ENCODE results near the gene TMEM217. TPM values are rescaled to one million over a fixed set of nuclear protein-coding genes. Genes with fewer than 3 reads are reported as not detected.
"Not testable (repeated sequence)": the region's sequence is repeated elsewhere in the genome, so short reads cannot be mapped to it uniquely, and the experiment has no call there.

Gene TMEM217
- total RNA-seq, 1 experiment from 2014 or later = 0.74 TPM

GRCh38 chr6:37207903-37208456 lies 50.0 kb downstream of the TMEM217 start:
- Histone ChIP-seq H3K36me3 (no peaks in the 10 kb centered on the region), H3K4me3 (no peak overlapping the region), H3K9me3 (replicated peaks) (no peaks in the 10 kb centered on the region), H3K27me3 (replicated peaks) (no peaks in the 10 kb centered on the region), H3K27ac (no peak overlapping the region), H3K4me1 (replicated peaks) (peaks cover 3% of the 10 kb centered on the region; the same call in 1 of the 2 replicates)
- peak; percentile 70 to 85 for DNase-seq (ENCODE audit: low read depth in 1 of 2, low spot score in 2 of 2)

GRCh38 chr6:37206622-37207021 lies 51.3 kb downstream of the TMEM217 start:
- no peaks in the 10 kb centered on the region for H3K9me3 ChIP-seq (replicated peaks)
- no peak for DNase-seq (ENCODE audit: low read depth in 1 of 2, low spot score in 2 of 2)
- H3K27ac ChIP-seq = no peak overlapping the region

GRCh38 chr6:37205997-37206340 lies 52.0 kb downstream of the TMEM217 start:
- DNase-seq (ENCODE audit: low read depth in 1 of 2, low spot score in 2 of 2) = no peak
- Histone ChIP-seq H3K9me3 (replicated peaks) (no peaks in the 10 kb centered on the region), H3K27ac (no peak overlapping the region), H3K4me1 (replicated peaks) (peaks cover 3% of the 10 kb centered on the region; the same call in 1 of the 2 replicates), H3K4me3 (no peak overlapping the region), H3K36me3 (no peaks in the 10 kb centered on the region), H3K27me3 (replicated peaks) (no peaks in the 10 kb centered on the region)

More at GRCh38 chr6:37206622-37207021, 51.3 kb downstream of the TMEM217 start:
- Histone ChIP-seq H3K4me1 (replicated peaks) (peaks cover 3% of the 10 kb centered on the region; the same call in 1 of the 2 replicates), H3K27me3 (replicated peaks) (no peaks in the 10 kb centered on the region), H3K36me3 (no peaks in the 10 kb centered on the region), H3K4me3 (no peak overlapping the region)

- no peaks in the 10 kb centered on the region; the same call in 1 of the 2 replicates for H3K4me1 ChIP-seq (replicated peaks)
- DNase-seq (ENCODE audit: low read depth in 1 of 2, low spot score in 2 of 2) = no peak
- no peak overlapping the region for H3K27ac ChIP-seq
- no peaks in the 10 kb centered on the region for H3K36me3 ChIP-seq
- no peaks in the 10 kb centered on the region for H3K27me3 ChIP-seq (replicated peaks)
- H3K4me3 ChIP-seq = no peak overlapping the region
- no peaks in the 10 kb centered on the region for H3K9me3 ChIP-seq (replicated peaks)
These were observed 52.6 kb downstream of the TMEM217 start for GRCh38 chr6:37205175-37205996.

GRCh38 chr6:37204014-37204751 lies 53.8 kb downstream of the TMEM217 start:
- no peaks in the 10 kb centered on the region for H3K27me3 ChIP-seq (replicated peaks)
- H3K27ac ChIP-seq = no peak overlapping the region
- no peaks in the 10 kb centered on the region; the same call in 1 of the 2 replicates for H3K4me1 ChIP-seq (replicated peaks)
- H3K4me3 ChIP-seq = no peak overlapping the region
- no peaks in the 10 kb centered on the region for H3K9me3 ChIP-seq (replicated peaks)
- DNase-seq (ENCODE audit: low read depth in 1 of 2, low spot score in 2 of 2) = no peak
- H3K36me3 ChIP-seq = no peaks in the 10 kb centered on the region

GRCh38 chr6:37202788-37203491 lies 55.0 kb downstream of the TMEM217 start:
- no peak overlapping the region for H3K4me3 ChIP-seq

GRCh38 chr6:37201726-37202125 lies 56.2 kb downstream of the TMEM217 start:
- Histone ChIP-seq H3K36me3 (no peaks in the 10 kb centered on the region), H3K4me1 (replicated peaks) (no peaks in the 10 kb centered on the region; the same call in 1 of the 2 replicates), H3K27ac (no peak overlapping the region), H3K4me3 (no peak overlapping the region), H3K9me3 (replicated peaks) (no peaks in the 10 kb centered on the region; the same call in 1 of the 2 replicates), H3K27me3 (replicated peaks) (no peaks in the 10 kb centered on the region)
- DNase-seq (ENCODE audit: low read depth in 1 of 2, low spot score in 2 of 2) = no peak

More at GRCh38 chr6:37202788-37203491, 55.0 kb downstream of the TMEM217 start:
- H3K4me1 ChIP-seq (replicated peaks) = no peaks in the 10 kb centered on the region; the same call in 1 of the 2 replicates
- no peaks in the 10 kb centered on the region for H3K9me3 ChIP-seq (replicated peaks)
- DNase-seq (ENCODE audit: low read depth in 1 of 2, low spot score in 2 of 2) = no peak
- H3K36me3 ChIP-seq = no peaks in the 10 kb centered on the region
- H3K27me3 ChIP-seq (replicated peaks) = no peaks in the 10 kb centered on the region
- no peak overlapping the region for H3K27ac ChIP-seq

GRCh38 chr6:37200085-37200484 lies 57.9 kb downstream of the TMEM217 start:
- DNase-seq (ENCODE audit: low read depth in 1 of 2, low spot score in 2 of 2) = no peak
- H3K4me3 ChIP-seq = no peak overlapping the region
- no peaks in the 10 kb centered on the region for H3K27me3 ChIP-seq (replicated peaks)
- H3K4me1 ChIP-seq (replicated peaks) = no peaks in the 10 kb centered on the region; the same call in 1 of the 2 replicates
- no peaks in the 10 kb centered on the region for H3K36me3 ChIP-seq
- H3K27ac ChIP-seq = no peak overlapping the region
- H3K9me3 ChIP-seq (replicated peaks) = no peaks in the 10 kb centered on the region; the same call in 1 of the 2 replicates

- H3K4me1 ChIP-seq (replicated peaks); H3K9me3 ChIP-seq (replicated peaks); H3K27ac ChIP-seq; H3K4me3 ChIP-seq; DNase-seq (ENCODE audit: low read depth in 1 of 2, low spot score in 2 of 2); H3K36me3 ChIP-seq; H3K27me3 ChIP-seq (replicated peaks): not testable (repeated sequence)
These were observed 61.5 kb downstream of the TMEM217 start for GRCh38 chr6:37196451-37196850.

GRCh38 chr6:37194886-37195285 lies 63.1 kb downstream of the TMEM217 start:
- not testable (repeated sequence) for H3K27me3 ChIP-seq (replicated peaks); H3K27ac ChIP-seq; H3K36me3 ChIP-seq; H3K9me3 ChIP-seq (replicated peaks); H3K4me3 ChIP-seq; H3K4me1 ChIP-seq (replicated peaks); DNase-seq (ENCODE audit: low read depth in 1 of 2, low spot score in 2 of 2)

- H3K4me1 ChIP-seq (replicated peaks) = peaks cover 9% of the 10 kb centered on the region
- H3K27me3 ChIP-seq (replicated peaks) = no peaks in the 10 kb centered on the region
- no peak overlapping the region for H3K27ac ChIP-seq
- H3K4me3 ChIP-seq = no peak overlapping the region
- DNase-seq (ENCODE audit: low read depth in 1 of 2, low spot score in 2 of 2) = no peak
- H3K9me3 ChIP-seq (replicated peaks) = no peaks in the 10 kb centered on the region; the same call in 1 of the 2 replicates
- H3K36me3 ChIP-seq = no peaks in the 10 kb centered on the region
These were observed 65.3 kb downstream of the TMEM217 start for GRCh38 chr6:37192666-37193065.

- Histone ChIP-seq H3K4me3 (no peak overlapping the region), H3K9me3 (replicated peaks) (no peaks in the 10 kb centered on the region), H3K4me1 (replicated peaks) (peaks cover 11% of the 10 kb centered on the region), H3K27me3 (replicated peaks) (no peaks in the 10 kb centered on the region), H3K27ac (no peak overlapping the region), H3K36me3 (no peaks in the 10 kb centered on the region)
- no peak for DNase-seq (ENCODE audit: low read depth in 1 of 2, low spot score in 2 of 2)
These were observed 67.8 kb downstream of the TMEM217 start for GRCh38 chr6:37190159-37190535.

GRCh38 chr6:37188962-37189510 lies 68.9 kb downstream of the TMEM217 start:
- H3K36me3 ChIP-seq = no peaks in the 10 kb centered on the region
- DNase-seq (ENCODE audit: low read depth in 1 of 2, low spot score in 2 of 2) = peak in 1 of 2 experiments; percentile 53
- no peaks in the 10 kb centered on the region for H3K27me3 ChIP-seq (replicated peaks)
- peak overlapping the region; percentile 43; the same call in 1 of the 2 replicates for H3K27ac ChIP-seq
- H3K4me1 ChIP-seq (replicated peaks) = peaks cover 11% of the 10 kb centered on the region
- no peaks in the 10 kb centered on the region for H3K9me3 ChIP-seq (replicated peaks)
- H3K4me3 ChIP-seq = no peak overlapping the region

Measured in SJSA1 (cell line).